ENCODE measurements around the gene IL36RN. TPM values are rescaled to one million over a fixed set of nuclear protein-coding genes. Genes with fewer than 3 reads are reported as not detected.

The IL36RN gene
- polyA plus RNA-seq = not detected in 2 replicates
- not detected in 2 replicates for polyA minus RNA-seq

DNA sequence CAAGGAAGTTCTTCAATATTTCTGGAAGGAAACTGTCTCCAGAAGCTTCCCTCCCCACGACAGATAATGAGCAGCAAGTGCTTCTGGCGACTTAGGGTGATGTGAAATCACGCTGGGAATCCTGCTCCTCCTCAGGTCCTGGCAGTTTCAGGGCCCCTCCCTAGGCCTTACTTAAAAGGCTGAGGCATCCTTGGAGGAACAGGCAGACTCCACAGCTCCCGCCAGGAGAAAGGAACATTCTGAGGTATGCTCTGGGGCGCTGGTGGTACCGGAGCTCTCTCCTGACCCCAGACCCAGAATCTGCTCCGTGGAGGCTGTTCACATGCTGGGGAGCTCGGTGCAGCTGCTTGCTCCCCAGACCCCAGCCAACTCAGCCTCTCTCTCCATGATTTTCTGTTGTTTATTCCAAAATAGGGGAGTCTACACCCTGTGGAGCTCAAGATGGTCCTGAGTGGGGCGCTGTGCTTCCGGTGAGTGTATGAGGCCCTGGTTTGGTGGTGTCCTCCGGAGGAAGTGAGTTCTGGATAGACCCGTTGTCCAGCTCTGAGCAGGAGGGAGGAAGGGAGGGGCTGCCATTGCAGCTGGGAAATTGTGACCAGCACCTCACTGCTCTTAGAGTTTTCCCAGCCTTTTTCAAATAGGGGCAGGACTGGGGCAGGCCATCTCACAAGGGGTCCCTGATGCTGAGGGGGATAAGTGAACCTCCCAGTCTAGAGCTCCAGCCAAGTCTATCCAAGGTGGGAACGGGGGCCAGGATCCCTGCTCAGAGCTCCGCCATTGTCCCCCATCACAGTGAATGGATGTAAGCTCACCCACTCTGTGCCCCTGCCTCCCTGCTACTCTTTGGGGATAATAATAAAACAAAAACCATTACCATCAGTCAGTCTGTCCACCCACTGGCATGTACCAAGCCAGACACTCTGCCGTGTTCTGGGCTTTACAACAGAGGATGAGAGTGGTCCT lies at the start of gene IL36RN:
IL36RN (plus strand) TSS at position 201 of the 963 bp plus-strand sequence; CDS start at position 442, 241 bp downstream.
- no peak within 1 kb of the TSS for H3K4me2 ChIP-seq (ENCODE audit: low read length)
- H3K27ac ChIP-seq (ENCODE audit: low read length) = no peak within 1 kb of the TSS
- no peaks in the 10 kb centered on the region for H3K79me2 ChIP-seq (replicated peaks; ENCODE audit: insufficient read depth, low read length)
- no peaks in the 10 kb centered on the region for H3F3A ChIP-seq (ENCODE audit: insufficient read depth, low read length, poor library complexity, severe bottlenecking)
- H4K20me1 ChIP-seq (ENCODE audit: insufficient read depth) = no peaks in the 10 kb centered on the region
- H3K4me3 ChIP-seq (ENCODE audit: low read length) = no peak within 1 kb of the TSS
- peaks cover 5% of the 10 kb centered on the region for H3K9me3 ChIP-seq (ENCODE audit: low read length)
- no peaks in the 10 kb centered on the region for H3K9me2 ChIP-seq (ENCODE audit: insufficient read depth, low read length)
- TF ChIP-seq RAD21 (conservative IDR thresholded peaks at IDR 0.05) (no peak), POLR2AphosphoS5 (IDR thresholded peaks at IDR 0.05) (no peak), TAF1 (IDR thresholded peaks at IDR 0.05; ENCODE audit: low read depth) (no peak), MXI1 (conservative IDR thresholded peaks at IDR 0.05; ENCODE audit: poor library complexity, severe bottlenecking) (no peak)
- TF ChIP-seq, protein P1, sequence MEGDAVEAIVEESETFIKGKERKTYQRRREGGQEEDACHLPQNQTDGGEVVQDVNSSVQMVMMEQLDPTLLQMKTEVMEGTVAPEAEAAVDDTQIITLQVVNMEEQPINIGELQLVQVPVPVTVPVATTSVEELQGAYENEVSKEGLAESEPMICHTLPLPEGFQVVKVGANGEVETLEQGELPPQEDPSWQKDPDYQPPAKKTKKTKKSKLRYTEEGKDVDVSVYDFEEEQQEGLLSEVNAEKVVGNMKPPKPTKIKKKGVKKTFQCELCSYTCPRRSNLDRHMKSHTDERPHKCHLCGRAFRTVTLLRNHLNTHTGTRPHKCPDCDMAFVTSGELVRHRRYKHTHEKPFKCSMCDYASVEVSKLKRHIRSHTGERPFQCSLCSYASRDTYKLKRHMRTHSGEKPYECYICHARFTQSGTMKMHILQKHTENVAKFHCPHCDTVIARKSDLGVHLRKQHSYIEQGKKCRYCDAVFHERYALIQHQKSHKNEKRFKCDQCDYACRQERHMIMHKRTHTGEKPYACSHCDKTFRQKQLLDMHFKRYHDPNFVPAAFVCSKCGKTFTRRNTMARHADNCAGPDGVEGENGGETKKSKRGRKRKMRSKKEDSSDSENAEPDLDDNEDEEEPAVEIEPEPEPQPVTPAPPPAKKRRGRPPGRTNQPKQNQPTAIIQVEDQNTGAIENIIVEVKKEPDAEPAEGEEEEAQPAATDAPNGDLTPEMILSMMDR (IDR thresholded peaks at IDR 0.05; ENCODE audit: poor library complexity, severe bottlenecking) = no peak
- no peak within 1 kb of the TSS for H3K9ac ChIP-seq (ENCODE audit: low read length)
- H2AFZ ChIP-seq (ENCODE audit: low read depth, low read length) = no peak within 1 kb of the TSS
- H3K36me3 ChIP-seq (ENCODE audit: insufficient read depth, low read length) = no peaks in the 10 kb centered on the region
- no peaks in the 10 kb centered on the region for H3K27me3 ChIP-seq (ENCODE audit: insufficient read depth, low read depth, low read length)

GRCh38 chr2:113009622-113010021 lies 49.4 kb upstream of the IL36RN start:
- H3K27me3 ChIP-seq (ENCODE audit: insufficient read depth, low read depth, low read length) = no peaks in the 10 kb centered on the region
- TF ChIP-seq SMC3 (conservative IDR thresholded peaks at IDR 0.05; ENCODE audit: poor library complexity) = no peak
- no peak for TF ChIP-seq TAF1 (IDR thresholded peaks at IDR 0.05; ENCODE audit: low read depth)
- TF ChIP-seq REST (IDR thresholded peaks at IDR 0.05; ENCODE audit: borderline replicate concordance) = no peak
- no peak for TF ChIP-seq POLR2AphosphoS5 (IDR thresholded peaks at IDR 0.05)
- TF ChIP-seq RAD21 (conservative IDR thresholded peaks at IDR 0.05) = no peak
- TF ChIP-seq, protein P1 (IDR thresholded peaks at IDR 0.05; ENCODE audit: poor library complexity, severe bottlenecking) = no peak
- TF ChIP-seq MXI1 (conservative IDR thresholded peaks at IDR 0.05; ENCODE audit: poor library complexity, severe bottlenecking) = no peak
- TF ChIP-seq EZH2 (IDR thresholded peaks at IDR 0.05; ENCODE audit: borderline replicate concordance, insufficient read depth, low read length, poor library complexity, severe bottlenecking) = no peak
- TF ChIP-seq EP300 (conservative IDR thresholded peaks at IDR 0.05; ENCODE audit: poor library complexity, severe bottlenecking) = no peak

More at GRCh38 chr2:113009622-113010021, 49.4 kb upstream of the IL36RN start:
- Histone ChIP-seq H3K79me2 (replicated peaks; ENCODE audit: insufficient read depth, low read length) (no peaks in the 10 kb centered on the region), H3F3A (ENCODE audit: insufficient read depth, low read length, poor library complexity, severe bottlenecking) (no peaks in the 10 kb centered on the region), H3K9ac (ENCODE audit: low read length) (no peak overlapping the region), H3K27ac (ENCODE audit: low read length) (no peak overlapping the region), H3K4me2 (ENCODE audit: low read length) (no peak overlapping the region), H4K20me1 (ENCODE audit: insufficient read depth) (no peaks in the 10 kb centered on the region), H2AFZ (ENCODE audit: low read depth, low read length) (no peak overlapping the region), H3K4me3 (ENCODE audit: low read length) (no peak overlapping the region), H3K9me3 (ENCODE audit: low read length) (no peaks in the 10 kb centered on the region), H3K36me3 (ENCODE audit: insufficient read depth, low read length) (no peaks in the 10 kb centered on the region), H3K9me2 (ENCODE audit: insufficient read depth, low read length) (no peaks in the 10 kb centered on the region)
